ENCODE data around the gene INSRR. TPM values are rescaled to one million over a fixed set of nuclear protein-coding genes. Genes with fewer than 3 reads are reported as not detected.

Gene INSRR
- total RNA-seq, 1 donor from 2014 or later = 2.9 TPM

DNA sequence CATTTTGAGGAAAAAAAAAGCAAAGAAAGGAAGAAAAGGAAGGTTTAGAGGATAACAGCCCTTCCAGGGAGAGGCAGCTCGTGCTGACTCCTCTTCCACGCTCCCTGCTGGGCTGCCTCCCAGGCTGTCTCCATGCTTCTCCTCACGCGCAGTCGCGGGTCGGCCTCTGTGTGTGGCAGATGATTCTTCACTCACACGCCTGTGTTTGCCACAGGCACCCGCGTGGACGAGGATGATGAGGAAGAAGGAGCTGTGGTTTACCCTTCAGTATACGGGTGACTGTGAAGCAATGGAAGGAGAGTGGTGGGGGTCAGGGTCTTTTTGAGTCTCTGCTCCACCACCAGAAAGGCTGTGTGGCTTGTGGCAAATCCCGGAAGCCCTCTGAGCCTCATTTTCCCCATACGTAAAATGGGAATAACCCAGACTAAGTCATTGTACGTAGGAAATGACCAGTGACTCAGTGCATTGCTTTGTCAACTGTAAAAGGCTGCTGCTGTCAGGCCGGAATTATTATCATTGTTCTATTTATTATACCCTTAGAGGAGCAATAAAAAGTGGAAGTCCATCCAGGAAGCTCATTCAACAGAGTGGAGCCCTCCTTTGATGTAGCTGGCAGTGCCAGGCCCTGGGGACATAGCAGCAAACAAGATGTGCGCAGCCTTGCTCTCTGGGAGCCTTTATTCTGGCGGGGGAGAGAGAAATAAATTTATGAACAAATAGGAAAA, 30.4 kb downstream of the INSRR start:
- H3K4me1 ChIP-seq = no peaks in the 10 kb centered on the region
- no peaks in the 10 kb centered on the region for H3K9me3 ChIP-seq
- intact Hi-C loops (cut with DNase I) = no loop called here
- no peak overlapping the region for H3K27ac ChIP-seq
- no peak for DNase-seq (ENCODE audit: low spot score in 2 of 2)
- no peak overlapping the region for H3K4me3 ChIP-seq
- no peaks in the 10 kb centered on the region for H3K27me3 ChIP-seq
- H3K36me3 ChIP-seq = no peaks in the 10 kb centered on the region
- TF ChIP-seq, protein P1, sequence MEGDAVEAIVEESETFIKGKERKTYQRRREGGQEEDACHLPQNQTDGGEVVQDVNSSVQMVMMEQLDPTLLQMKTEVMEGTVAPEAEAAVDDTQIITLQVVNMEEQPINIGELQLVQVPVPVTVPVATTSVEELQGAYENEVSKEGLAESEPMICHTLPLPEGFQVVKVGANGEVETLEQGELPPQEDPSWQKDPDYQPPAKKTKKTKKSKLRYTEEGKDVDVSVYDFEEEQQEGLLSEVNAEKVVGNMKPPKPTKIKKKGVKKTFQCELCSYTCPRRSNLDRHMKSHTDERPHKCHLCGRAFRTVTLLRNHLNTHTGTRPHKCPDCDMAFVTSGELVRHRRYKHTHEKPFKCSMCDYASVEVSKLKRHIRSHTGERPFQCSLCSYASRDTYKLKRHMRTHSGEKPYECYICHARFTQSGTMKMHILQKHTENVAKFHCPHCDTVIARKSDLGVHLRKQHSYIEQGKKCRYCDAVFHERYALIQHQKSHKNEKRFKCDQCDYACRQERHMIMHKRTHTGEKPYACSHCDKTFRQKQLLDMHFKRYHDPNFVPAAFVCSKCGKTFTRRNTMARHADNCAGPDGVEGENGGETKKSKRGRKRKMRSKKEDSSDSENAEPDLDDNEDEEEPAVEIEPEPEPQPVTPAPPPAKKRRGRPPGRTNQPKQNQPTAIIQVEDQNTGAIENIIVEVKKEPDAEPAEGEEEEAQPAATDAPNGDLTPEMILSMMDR (IDR thresholded peaks at IDR 0.05) = no peak

DNA sequence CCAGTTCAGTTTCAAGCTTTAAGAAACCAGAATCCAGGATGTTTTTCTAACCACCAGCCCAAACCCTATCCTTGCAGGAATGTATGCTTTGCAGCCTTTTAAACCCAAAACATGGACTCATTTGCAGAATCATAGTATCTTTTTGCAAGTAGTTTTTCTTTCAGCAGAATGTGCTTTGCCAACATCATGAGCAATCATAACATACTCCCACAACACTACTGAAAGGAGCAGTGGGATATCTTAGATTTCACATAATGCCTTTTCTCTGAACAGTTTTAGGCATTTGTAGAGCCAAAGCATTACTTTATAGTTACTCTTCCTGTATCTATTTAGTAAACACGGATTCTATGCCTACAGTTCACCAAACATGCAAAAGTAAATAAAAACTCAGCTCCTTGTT, 32.3 kb downstream of the INSRR start:
- Histone ChIP-seq H3K27ac (no peak overlapping the region), H3K27me3 (no peaks in the 10 kb centered on the region), H3K4me1 (no peaks in the 10 kb centered on the region), H3K36me3 (no peaks in the 10 kb centered on the region), H3K4me3 (no peak overlapping the region), H3K9me3 (no peaks in the 10 kb centered on the region)
- no peak for DNase-seq (ENCODE audit: low spot score in 2 of 2)
- intact Hi-C loops (cut with DNase I) = no loop called here
- TF ChIP-seq, protein P1 (IDR thresholded peaks at IDR 0.05) = no peak

- Histone ChIP-seq H3K4me1 (no peaks in the 10 kb centered on the region), H3K4me3 (no peak overlapping the region), H3K27me3 (no peaks in the 10 kb centered on the region), H3K27ac (no peak overlapping the region), H3K9me3 (no peaks in the 10 kb centered on the region), H3K36me3 (no peaks in the 10 kb centered on the region)
- intact Hi-C loops (cut with DNase I) = no loop called here
- no peak for DNase-seq (ENCODE audit: low spot score in 2 of 2)
- TF ChIP-seq, protein P1 (IDR thresholded peaks at IDR 0.05) = no peak
Observed at GRCh38 chr1:156823210-156823790, 35.6 kb downstream of the INSRR start.

GRCh38 chr1:156822680-156823079, 36.2 kb downstream of the INSRR start:
- Histone ChIP-seq H3K4me1 (no peaks in the 10 kb centered on the region), H3K4me3 (no peak overlapping the region), H3K9me3 (no peaks in the 10 kb centered on the region), H3K36me3 (no peaks in the 10 kb centered on the region), H3K27ac (no peak overlapping the region), H3K27me3 (no peaks in the 10 kb centered on the region)
- intact Hi-C loops (cut with DNase I) = no loop called here
- DNase-seq (ENCODE audit: low spot score in 2 of 2) = no peak
- TF ChIP-seq, protein P1 (IDR thresholded peaks at IDR 0.05) = no peak

DNA sequence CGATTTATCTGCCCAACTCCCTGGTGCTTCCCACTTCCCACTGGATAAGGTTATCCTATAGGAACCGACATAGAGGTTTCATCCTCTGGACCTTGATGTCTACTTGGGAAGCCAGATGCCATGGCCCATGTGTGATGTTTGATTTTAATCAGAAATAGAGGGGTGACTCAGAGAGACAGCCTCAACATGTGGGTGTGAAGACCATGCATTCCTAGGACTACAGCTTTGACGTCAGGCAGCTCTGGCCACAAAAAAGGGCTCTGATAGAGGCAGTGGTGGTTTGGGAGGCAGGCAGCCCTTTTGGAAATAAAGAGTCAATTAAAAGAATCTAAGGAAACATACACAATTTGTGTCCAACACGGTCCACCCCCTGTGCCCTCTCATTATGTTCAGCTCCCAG, 37.1 kb downstream of the INSRR start:
- no peaks in the 10 kb centered on the region for H3K9me3 ChIP-seq
- intact Hi-C loops (cut with DNase I) = no loop called here
- no peaks in the 10 kb centered on the region for H3K36me3 ChIP-seq
- DNase-seq (ENCODE audit: low spot score in 2 of 2) = no peak
- H3K4me1 ChIP-seq = no peaks in the 10 kb centered on the region
- H3K27ac ChIP-seq = no peak overlapping the region
- no peak overlapping the region for H3K4me3 ChIP-seq
- TF ChIP-seq, protein P1 (IDR thresholded peaks at IDR 0.05) = no peak
- no peaks in the 10 kb centered on the region for H3K27me3 ChIP-seq
